GM12892 (cell line): Measurements from ENCODE around the gene CHST11.
A peak's percentile ranks its signal among the peaks of the same experiment; 100 is the strongest.

ENCODE experiments used
- DNase-seq: peaks from one replicate; pipeline ENCODE4 v3.0.0; 2011; ENCODE audit not compliant: insufficient read length
- FAIRE-seq: peaks from 2 replicates; lab custom pipeline; 2011; peaks lifted over from hg19 to GRCh38; lab: Jason Lieb, UNC
- POLR2A ChIP-seq: IDR thresholded peaks from 2 replicates; pipeline ENCODE4 v1.6.1; 2011; ENCODE audit warnings: low read depth, low read length, control low read depth
- POLR2AphosphoS5 ChIP-seq: IDR thresholded peaks from 2 replicates; pipeline ENCODE4 v1.6.1; 2011; ENCODE audit warnings: low read depth, low read length, control low read depth
- TAF1 ChIP-seq: IDR thresholded peaks from 2 replicates; pipeline ENCODE4 v1.6.1; 2011; ENCODE audit warnings: low read depth, mild to moderate bottlenecking, control low read depth, low read length, borderline replicate concordance

CHST11 gene

DNA sequence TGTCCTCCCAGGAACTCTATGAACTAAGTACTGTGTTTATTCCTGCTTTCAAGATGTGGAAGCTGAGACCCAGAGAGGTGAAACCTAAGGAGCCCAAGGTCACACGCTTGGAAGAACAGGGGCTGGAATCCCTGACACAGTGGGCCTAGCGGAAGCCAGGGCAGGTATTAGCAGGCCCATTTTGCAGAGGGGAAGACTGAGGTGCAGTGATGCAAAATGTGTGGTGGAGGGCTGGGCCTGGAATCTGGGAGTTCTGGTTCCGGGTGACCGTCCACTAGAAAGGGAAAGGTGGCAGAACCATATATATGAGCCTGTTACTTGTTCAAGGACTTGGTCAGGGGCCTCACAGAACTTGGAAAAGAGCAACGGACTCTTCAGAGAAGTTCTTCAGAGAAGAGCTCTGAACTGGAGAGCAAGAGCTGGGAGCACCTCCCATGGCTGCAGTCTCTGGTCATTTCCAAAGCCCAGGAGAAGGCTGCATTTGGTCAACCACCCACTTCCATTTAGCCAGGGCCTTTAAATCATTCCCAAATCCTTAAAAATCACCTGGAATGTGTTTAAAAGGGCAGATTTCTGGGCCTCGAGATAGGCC is 119.5 kb downstream of the CHST11 start:
- DNase-seq: no peak
- TF ChIP-seq TAF1 (no peak), POLR2AphosphoS5 (no peak), POLR2A (no peak)
- no peak for FAIRE-seq

DNA sequence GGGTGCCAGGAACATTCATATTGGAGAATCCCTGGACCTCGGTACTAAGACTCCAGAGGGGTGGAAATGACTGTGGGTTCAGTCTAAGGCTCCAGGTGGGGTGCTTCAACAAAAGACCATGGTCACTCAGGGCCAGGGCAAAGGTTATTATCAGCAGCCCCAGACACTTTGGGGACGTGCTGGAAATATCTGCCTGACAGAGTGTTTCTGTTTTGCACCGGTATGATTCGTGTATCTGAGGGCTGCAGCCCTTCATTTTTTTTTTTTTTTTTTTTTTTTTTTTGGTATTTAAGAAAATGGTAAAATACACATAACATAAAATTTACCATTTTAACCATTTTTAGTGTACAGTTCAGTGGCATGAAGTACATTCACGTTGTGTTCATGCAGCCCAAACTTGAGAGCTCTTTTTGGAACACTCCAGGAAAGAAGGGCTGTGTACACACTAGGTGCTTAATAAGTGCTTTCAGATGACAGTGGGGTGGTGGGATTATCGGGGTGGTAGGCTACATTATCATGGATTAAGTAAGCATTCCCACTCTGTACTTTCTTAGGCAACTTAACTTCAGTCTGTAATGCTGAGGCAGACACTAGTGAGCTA is 120.3 kb downstream of the CHST11 start:
- TF ChIP-seq TAF1: no peak
- TF ChIP-seq POLR2A: no peak
- TF ChIP-seq POLR2AphosphoS5: no peak
- FAIRE-seq (no peak), DNase-seq (no peak)

DNA sequence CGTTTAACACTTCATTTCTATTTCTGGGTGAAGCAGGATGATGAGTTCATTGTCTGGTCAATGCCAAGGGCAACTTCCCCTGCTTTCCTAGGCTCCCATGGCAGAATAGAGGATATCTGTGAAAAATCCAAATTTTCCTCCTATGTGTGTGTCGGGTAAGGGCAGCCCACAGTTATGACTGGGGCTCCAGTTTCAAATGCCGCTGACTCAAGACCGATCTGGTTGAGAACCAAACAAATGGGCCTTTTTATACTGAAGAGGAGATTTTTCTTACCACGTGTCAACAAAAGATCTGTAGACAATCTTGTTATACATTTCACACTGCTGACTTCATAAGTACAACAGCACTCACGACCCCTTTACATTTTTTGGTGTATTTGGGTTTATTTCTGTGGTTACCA is 120.8 kb downstream of the CHST11 start:
- no peak for TF ChIP-seq POLR2AphosphoS5
- no peak for TF ChIP-seq TAF1
- TF ChIP-seq POLR2A: no peak
- no peak for FAIRE-seq
- DNase-seq: no peak

DNA sequence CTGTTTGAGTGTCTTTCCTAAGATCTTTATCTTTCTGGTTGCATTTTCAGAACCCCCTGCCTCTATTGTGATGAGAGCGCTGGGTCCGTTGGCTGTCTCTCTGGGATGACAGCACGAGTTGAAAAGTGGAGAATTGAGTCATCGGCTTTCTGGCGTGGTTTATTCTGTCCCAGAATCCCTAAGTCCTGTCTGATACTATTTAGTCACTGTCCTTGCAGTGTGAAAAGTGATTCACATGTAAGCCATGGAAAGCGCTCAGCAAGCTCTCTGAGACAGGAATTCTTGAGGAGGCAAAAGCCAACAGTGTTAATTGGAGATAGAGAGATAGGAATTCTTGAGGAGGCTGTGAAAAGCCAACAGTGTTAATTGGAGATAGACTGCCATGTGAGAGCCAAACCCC is 121.7 kb downstream of the CHST11 start:
- DNase-seq: no peak
- TF ChIP-seq TAF1: no peak
- no peak for TF ChIP-seq POLR2AphosphoS5
- TF ChIP-seq POLR2A: no peak
- FAIRE-seq: no peak

DNA sequence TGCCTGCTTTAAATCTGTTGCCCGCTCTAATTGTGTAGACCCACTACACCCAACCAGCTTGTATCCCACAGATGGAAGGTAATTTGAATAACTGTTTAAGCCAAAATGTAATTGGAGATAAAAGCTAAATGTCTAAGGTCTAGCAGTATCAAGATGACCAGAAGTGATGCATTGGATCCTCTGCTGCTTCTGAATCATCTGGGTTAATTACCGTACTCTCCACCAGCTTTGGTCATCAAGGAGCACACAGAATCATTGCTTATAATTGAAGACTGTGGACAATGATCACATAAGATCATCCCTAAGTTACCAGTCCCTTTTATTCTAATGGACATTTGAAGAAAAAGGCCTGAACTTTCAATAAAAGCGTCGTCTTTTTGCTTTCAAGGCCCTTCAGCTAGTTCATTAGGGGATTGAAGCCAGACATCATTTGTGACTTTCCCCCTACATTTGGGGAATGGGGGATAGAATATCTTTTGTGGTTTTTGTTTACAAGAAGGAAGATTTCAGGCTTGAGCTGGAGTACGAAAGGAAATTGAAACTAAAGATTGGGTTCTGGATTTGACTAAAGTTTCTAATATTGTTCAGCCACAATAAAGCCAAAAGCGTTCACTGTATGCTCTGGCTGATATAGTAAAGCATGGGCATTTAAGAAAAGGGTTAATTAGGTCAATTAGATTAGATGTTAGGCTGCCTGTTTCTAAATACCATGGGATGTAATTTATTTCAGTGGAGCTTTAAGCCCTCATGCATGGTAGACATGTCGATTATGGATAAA is 123.2 kb downstream of the CHST11 start:
- FAIRE-seq (peak; percentile 67), DNase-seq (no peak)
- TF ChIP-seq POLR2AphosphoS5 (no peak), TAF1 (no peak), POLR2A (no peak)

DNA sequence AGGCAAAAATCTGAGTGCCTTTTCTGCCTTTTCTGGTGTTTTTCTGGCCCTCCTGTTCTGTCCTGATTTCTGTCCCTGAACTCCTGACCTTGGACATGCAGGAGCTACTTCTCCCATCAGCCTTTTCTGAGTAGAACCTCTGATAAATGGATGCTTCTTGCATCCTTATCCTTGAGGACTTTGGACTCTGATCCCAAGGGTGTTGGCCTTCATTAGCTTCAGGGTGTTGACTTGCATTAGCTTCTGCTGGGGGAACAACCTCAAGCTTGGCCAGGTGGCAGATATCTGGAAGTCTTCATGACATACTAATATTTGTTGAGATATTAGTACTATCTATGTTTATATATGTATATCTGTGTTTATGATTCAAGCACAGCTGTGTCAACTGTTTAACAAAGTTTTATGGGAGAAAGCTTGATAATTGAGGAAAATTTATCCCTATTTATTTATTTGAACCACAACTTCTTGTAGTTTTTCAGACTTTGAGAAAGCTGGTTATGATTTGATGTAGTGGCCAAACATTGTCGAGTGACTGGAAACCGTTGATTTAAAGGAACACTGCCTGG is 124.3 kb downstream of the CHST11 start:
- FAIRE-seq: no peak

DNA sequence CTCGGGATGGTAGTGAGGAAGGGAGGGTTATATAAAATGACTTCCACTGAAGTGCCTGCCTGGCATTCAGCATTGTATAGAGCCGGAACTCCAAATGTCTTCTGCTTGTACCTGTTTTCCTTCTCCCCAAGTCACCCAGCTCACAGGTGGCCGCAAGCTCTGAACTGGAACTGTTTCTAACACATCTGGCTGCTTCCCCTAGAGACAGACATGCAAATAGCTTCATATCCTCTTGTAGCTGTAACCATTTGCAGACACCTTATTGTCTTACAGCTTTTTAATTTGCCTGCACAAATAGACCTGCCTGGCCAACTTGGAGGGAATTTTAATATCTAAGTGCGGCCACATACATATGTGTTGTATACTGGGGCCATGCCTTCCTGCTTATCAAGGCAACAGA is 126.0 kb downstream of the CHST11 start:
- TF ChIP-seq TAF1 (no peak), POLR2A (no peak), POLR2AphosphoS5 (no peak)
- FAIRE-seq: peak; percentile 85
- DNase-seq: peak; percentile 57

More for the DNA sequence above, 124.3 kb downstream of the CHST11 start:
- TF ChIP-seq TAF1 (no peak), POLR2A (no peak), POLR2AphosphoS5 (no peak)
- no peak for DNase-seq

DNA sequence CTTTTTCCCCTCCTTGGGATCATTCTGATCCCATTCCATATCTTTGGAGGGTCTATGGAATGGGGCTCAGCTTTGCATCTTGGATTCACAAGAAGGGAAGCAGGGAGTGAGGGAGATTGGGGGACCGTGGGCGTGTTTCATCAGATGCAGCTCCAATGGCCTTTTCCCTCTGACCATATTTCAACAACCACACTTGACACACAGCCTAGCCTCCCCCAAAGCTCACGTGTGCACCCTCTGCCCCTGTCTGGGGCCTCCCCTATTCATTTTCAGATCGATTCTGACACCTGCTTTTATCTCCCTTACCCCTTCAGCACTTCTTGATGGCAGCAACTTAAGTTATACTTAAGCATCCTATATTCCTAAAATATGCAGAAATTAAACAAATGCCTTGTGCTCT is 126.6 kb downstream of the CHST11 start:
- FAIRE-seq: peak; percentile 36

DNA sequence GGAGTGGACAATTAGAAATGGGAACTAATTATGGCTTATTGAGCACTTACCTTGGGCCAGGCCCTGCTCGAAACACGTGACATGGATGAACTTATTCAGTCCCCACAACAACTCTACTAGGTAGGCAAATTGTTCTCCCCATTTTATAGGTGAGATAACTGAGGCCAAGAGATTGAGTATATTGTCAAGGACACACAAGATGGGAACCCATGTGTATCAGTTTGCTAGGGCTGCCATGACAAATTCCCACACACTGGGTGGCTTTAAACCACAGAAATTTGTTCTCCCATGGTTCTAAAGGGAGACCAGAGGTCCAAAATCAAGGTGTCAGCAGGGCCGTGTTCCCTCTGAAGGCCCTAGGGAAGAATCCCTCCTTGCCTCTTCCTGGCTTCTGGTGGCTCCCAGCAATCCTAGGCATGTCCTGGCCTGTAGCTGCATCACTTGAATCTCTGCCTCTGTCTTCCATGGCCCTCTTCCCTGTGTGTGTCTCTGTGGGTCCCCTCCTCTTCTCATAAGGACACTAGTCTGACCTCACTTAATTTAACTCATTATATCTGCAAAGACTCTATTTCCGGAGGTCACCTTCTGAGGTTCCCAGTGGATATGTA is 128.8 kb downstream of the CHST11 start:
- DNase-seq: no peak
- FAIRE-seq: no peak
- TF ChIP-seq TAF1 (no peak), POLR2AphosphoS5 (no peak), POLR2A (no peak)

More for the DNA sequence above, 126.6 kb downstream of the CHST11 start:
- no peak for TF ChIP-seq POLR2AphosphoS5
- no peak for TF ChIP-seq POLR2A
- TF ChIP-seq TAF1: no peak
- peak; percentile 44 for DNase-seq

DNA sequence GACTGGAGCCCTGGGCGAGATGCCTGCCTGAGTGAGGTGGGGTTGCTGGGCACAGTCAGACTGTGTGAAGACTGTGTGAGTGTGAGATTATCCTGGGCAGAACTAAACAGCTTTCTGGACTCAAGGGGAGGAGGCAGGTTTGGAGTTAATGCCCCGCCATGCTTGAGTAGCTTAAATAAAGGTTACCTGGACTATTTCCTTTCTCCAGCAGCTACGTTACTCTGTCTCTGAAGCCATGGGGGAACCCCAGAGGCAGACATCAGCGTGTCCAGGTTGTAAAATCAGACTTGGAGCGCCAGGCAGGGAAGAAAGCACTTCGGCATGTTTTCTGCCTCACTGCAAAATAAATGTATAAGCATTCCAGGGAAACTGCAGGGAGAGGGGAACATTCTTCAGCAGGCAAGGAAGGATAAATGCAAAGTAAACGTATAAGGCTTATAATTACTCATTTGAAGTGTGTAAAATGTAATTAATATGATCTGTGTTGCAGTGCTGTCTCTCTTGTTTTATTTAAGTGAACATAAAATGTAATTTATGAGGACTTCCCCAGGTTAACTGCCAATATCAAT is 129.7 kb downstream of the CHST11 start:
- FAIRE-seq (no peak), DNase-seq (no peak)
- no peak for TF ChIP-seq POLR2A
- no peak for TF ChIP-seq POLR2AphosphoS5
- TF ChIP-seq TAF1: no peak

DNA sequence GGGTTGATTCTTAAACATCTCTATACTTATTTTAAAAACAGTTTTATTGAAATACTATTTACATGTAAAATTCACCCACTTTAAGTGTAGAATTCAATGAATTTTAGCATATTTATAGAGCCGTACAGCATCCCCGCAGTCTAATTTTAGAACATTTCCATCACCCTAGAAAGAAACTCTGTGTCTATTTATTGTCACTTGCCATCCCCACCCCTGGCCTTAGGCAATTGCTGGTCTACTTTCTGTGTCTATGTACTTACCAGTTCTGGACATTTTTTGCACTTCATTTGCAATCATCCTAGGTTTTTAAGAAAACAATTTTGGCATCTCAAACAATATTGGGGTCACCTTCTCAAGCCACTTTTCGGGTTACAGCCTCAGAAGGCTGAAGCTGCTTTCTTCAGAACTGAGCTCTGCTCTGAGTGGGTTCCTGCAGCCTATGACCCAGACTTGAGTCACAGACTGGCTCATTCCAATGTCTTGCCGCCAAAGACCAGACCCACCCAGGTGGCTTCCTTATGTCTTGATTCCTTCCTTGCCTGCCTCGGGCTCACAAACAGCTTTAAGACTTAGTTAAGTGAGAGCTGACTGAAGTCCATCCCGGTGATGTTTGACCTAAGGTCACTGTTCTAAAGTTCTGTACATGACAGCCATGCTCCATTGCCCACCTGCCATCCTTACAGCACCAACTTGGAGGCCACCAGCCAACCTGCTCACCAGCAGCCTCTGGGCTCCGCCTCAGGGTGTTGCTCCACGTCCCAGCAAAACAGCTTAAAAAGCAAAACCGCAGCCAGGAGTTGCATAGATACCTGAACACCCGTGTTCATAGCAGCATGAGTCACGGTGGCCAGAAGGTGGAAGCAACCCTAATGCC is 131.5 kb downstream of the CHST11 start:
- FAIRE-seq: no peak
- no peak for TF ChIP-seq TAF1
- TF ChIP-seq POLR2A: no peak
- TF ChIP-seq POLR2AphosphoS5: no peak
- DNase-seq: no peak
